Endothelial cell (in vitro differentiated cells): ENCODE measurements around the gene NUDCD2. TPM values are rescaled to one million over a fixed set of nuclear protein-coding genes. Genes with fewer than 3 reads are reported as not detected.
"Not testable (repeated sequence)": the region's sequence is repeated elsewhere in the genome, so short reads cannot be mapped to it uniquely, and the experiment has no call there.

Experiments used
- DNase-seq: peaks from one replicate; pipeline ENCODE4 v3.0.0; 2021; ENCODE audit warnings: low spot score
- H3K27ac Mint-ChIP-seq: one replicate; pipeline ENCODE4 v1.8.0; 2021; ENCODE audit warnings: mixed read lengths, inconsistent platforms; ENCODE audit not compliant: unreplicated experiment
- H3K27me3 Mint-ChIP-seq: one replicate; pipeline ENCODE4 v1.8.0; 2021; ENCODE audit warnings: mild to moderate bottlenecking, moderate library complexity, mixed read lengths, inconsistent platforms; ENCODE audit not compliant: unreplicated experiment
- H3K36me3 Mint-ChIP-seq: one replicate; pipeline ENCODE4 v1.8.0; 2021; ENCODE audit warnings: mild to moderate bottlenecking, low read depth, mixed read lengths, inconsistent platforms; ENCODE audit not compliant: unreplicated experiment
- H3K4me1 Mint-ChIP-seq: one replicate; pipeline ENCODE4 v1.8.0; 2021; ENCODE audit warnings: mild to moderate bottlenecking, mixed read lengths, inconsistent platforms; ENCODE audit not compliant: unreplicated experiment
- H3K4me3 Mint-ChIP-seq: one replicate; pipeline ENCODE4 v1.8.0; 2021; ENCODE audit warnings: mild to moderate bottlenecking, mixed read lengths, inconsistent platforms; ENCODE audit not compliant: unreplicated experiment
- H3K9me3 Mint-ChIP-seq: one replicate; pipeline ENCODE4 v1.8.0; 2021; ENCODE audit warnings: mixed read lengths, inconsistent platforms; ENCODE audit not compliant: unreplicated experiment
- total RNA-seq: library from RNA; stranded (reverse); fragmentation: NEBNext Ultra II Directional; extraction: Animal tissue kit (Norgen Biotek cat#: 25700); gene quantifications from one replicate; pipeline ENCODE4 v1.2.1, GENCODE V29; 2021; ENCODE audit not compliant: unreplicated experiment
- TF ChIP-seq, protein P1 (sequence below): fragments of 200-600 bp; sonication (generic); IDR thresholded peaks from one replicate; pipeline ENCODE4 v1.5.0; 2021; ENCODE audit warnings: antibody characterized with exemption; ENCODE audit not compliant: unreplicated experiment

The NUDCD2 gene
- total RNA-seq, 1 donor from 2014 or later, result 19.2 TPM

- TF ChIP-seq, protein P1, sequence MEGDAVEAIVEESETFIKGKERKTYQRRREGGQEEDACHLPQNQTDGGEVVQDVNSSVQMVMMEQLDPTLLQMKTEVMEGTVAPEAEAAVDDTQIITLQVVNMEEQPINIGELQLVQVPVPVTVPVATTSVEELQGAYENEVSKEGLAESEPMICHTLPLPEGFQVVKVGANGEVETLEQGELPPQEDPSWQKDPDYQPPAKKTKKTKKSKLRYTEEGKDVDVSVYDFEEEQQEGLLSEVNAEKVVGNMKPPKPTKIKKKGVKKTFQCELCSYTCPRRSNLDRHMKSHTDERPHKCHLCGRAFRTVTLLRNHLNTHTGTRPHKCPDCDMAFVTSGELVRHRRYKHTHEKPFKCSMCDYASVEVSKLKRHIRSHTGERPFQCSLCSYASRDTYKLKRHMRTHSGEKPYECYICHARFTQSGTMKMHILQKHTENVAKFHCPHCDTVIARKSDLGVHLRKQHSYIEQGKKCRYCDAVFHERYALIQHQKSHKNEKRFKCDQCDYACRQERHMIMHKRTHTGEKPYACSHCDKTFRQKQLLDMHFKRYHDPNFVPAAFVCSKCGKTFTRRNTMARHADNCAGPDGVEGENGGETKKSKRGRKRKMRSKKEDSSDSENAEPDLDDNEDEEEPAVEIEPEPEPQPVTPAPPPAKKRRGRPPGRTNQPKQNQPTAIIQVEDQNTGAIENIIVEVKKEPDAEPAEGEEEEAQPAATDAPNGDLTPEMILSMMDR, result no peak
- Mint-ChIP-seq H3K27me3 (no peaks in the 10 kb centered on the region), H3K4me1 (peaks cover 15% of the 10 kb centered on the region), H3K9me3 (no peaks in the 10 kb centered on the region), H3K27ac (no peak overlapping the region), H3K4me3 (no peak overlapping the region), H3K36me3 (no peaks in the 10 kb centered on the region)
- DNase-seq, result no peak
These were observed 60.0 kb downstream of the NUDCD2 start for GRCh38 chr5:163399923-163400322.

GRCh38 chr5:163397354-163397753 lies 62.5 kb downstream of the NUDCD2 start:
- DNase-seq, result no peak
- no peak overlapping the region for H3K4me3 Mint-ChIP-seq
- no peaks in the 10 kb centered on the region for H3K36me3 Mint-ChIP-seq
- H3K27me3 Mint-ChIP-seq, result no peaks in the 10 kb centered on the region
- no peak overlapping the region for H3K27ac Mint-ChIP-seq
- TF ChIP-seq, protein P1, result no peak
- H3K4me1 Mint-ChIP-seq, result peaks cover 15% of the 10 kb centered on the region
- H3K9me3 Mint-ChIP-seq, result no peaks in the 10 kb centered on the region

- not testable (repeated sequence) for H3K9me3 Mint-ChIP-seq, H3K27me3 Mint-ChIP-seq, DNase-seq, H3K4me3 Mint-ChIP-seq, H3K36me3 Mint-ChIP-seq, H3K27ac Mint-ChIP-seq
- peaks cover 15% of the 10 kb centered on the region for H3K4me1 Mint-ChIP-seq
These were observed 63.0 kb downstream of the NUDCD2 start for GRCh38 chr5:163396818-163397340.

Other genes with a start within 250 kb of the NUDCD2 start
- 360 TPM for gene CCNG1, start 22.5 kb downstream of the NUDCD2 start, total RNA-seq
- 8.6 TPM for gene HMMR, start 530 bp upstream of the NUDCD2 start, total RNA-seq
- gene MAT2B, start 45.5 kb upstream of the NUDCD2 start, total RNA-seq, result 25.2 TPM